GM23338 (cell line): ENCODE measurements around the gene RCBTB2. TPM values are rescaled to one million over a fixed set of nuclear protein-coding genes. Genes with fewer than 3 reads are reported as not detected.

Source experiments
- ATAC-seq: fragments of 200-7000 bp; cut with Tn5 transposase; 3 replicates; pipeline ENCODE4 v1.9.1; 2020
- DNase-seq: peaks from one replicate; pipeline ENCODE4 v3.0.0-alpha.2; 2015; ENCODE audit warnings: low spot score
- H2AFZ ChIP-seq: fragments of 200-600 bp; sonication (generic); 2 replicates; pipeline ENCODE4 v1.8.0; 2016; ENCODE audit warnings: antibody characterized with exemption, mild to moderate bottlenecking, moderate library complexity
- H3F3A ChIP-seq: fragments of 200-600 bp; sonication (generic); replicated peaks from 2 replicates; pipeline ENCODE4 v1.8.0; 2017; ENCODE audit warnings: antibody characterized with exemption, mixed run types, low read depth
- H3K27ac ChIP-seq: fragments of 200-600 bp; sonication (generic); 2 replicates; pipeline ENCODE4 v1.6.1; 2016; ENCODE audit warnings: low read depth
- H3K27me3 ChIP-seq: fragments of 200-600 bp; sonication (generic); 2 replicates; pipeline ENCODE4 v1.8.0; 2016; ENCODE audit warnings: mild to moderate bottlenecking, mixed run types, moderate library complexity; ENCODE audit not compliant: insufficient read depth
- H3K36me3 ChIP-seq: fragments of 200-600 bp; sonication (generic); 2 replicates; pipeline ENCODE4 v1.8.0; 2016; ENCODE audit warnings: mild to moderate bottlenecking; ENCODE audit not compliant: insufficient read depth
- H3K4me1 ChIP-seq: fragments of 200-600 bp; sonication (generic); 2 replicates; pipeline ENCODE4 v1.8.0; 2016; ENCODE audit warnings: mild to moderate bottlenecking, moderate library complexity; ENCODE audit not compliant: insufficient read depth
- H3K4me2 ChIP-seq: fragments of 200-600 bp; sonication (generic); 2 replicates; pipeline ENCODE4 v1.7.1; 2017; ENCODE audit warnings: mixed run types
- H3K4me3 ChIP-seq: fragments of 200-600 bp; sonication (generic); 2 replicates; pipeline ENCODE4 v1.6.1; 2016; ENCODE audit warnings: mixed run types
- H3K79me2 ChIP-seq: fragments of 200-600 bp; sonication (generic); replicated peaks from 2 replicates; pipeline ENCODE4 v1.8.0; 2017; ENCODE audit warnings: mild to moderate bottlenecking; ENCODE audit not compliant: insufficient read depth
- H3K9me2 ChIP-seq: fragments of 200-600 bp; sonication (generic); 2 replicates; pipeline ENCODE4 v1.8.0; 2017; ENCODE audit not compliant: insufficient read depth
- H4K20me1 ChIP-seq: fragments of 200-600 bp; sonication (generic); replicated peaks from 2 replicates; pipeline ENCODE4 v1.8.0; 2017; ENCODE audit warnings: mild to moderate bottlenecking; ENCODE audit not compliant: insufficient read depth
- H3K27ac Mint-ChIP-seq: 2 replicates; pipeline ENCODE4 v1.8.0; 2020; ENCODE audit warnings: inconsistent platforms, mild to moderate bottlenecking, moderate library complexity, mixed read lengths
- H3K27me3 Mint-ChIP-seq: 3 replicates; pipeline ENCODE4 v1.8.0; 2022; ENCODE audit warnings: low read depth, mild to moderate bottlenecking, moderate library complexity, mixed read lengths, inconsistent platforms; ENCODE audit not compliant: insufficient read depth, poor library complexity
- H3K36me3 Mint-ChIP-seq: 3 replicates; pipeline ENCODE4 v1.8.0; 2021; ENCODE audit warnings: low read depth, mild to moderate bottlenecking, inconsistent platforms, moderate library complexity, mixed read lengths
- H3K4me1 Mint-ChIP-seq: 3 replicates; pipeline ENCODE4 v1.8.0; 2020; ENCODE audit warnings: mild to moderate bottlenecking, inconsistent platforms, mixed read lengths
- H3K4me3 Mint-ChIP-seq: 3 replicates; pipeline ENCODE4 v1.8.0; 2021; ENCODE audit warnings: moderate library complexity, mild to moderate bottlenecking, inconsistent platforms, mixed read lengths
- H3K9me3 Mint-ChIP-seq: 3 replicates; pipeline ENCODE4 v1.8.0; 2020; ENCODE audit warnings: moderate library complexity, mild to moderate bottlenecking, inconsistent platforms, mixed read lengths
- CREB1 ChIP-seq: fragments of 250-450 bp; sonication (Bioruptor Pico); IDR thresholded peaks from 2 replicates; pipeline ENCODE4 v1.5.0; 2020; ENCODE audit warnings: low read depth, mild to moderate bottlenecking, moderate library complexity
- ETS1 ChIP-seq: IDR thresholded peaks from 2 replicates; pipeline ENCODE4 v1.6.1; 2016; ENCODE audit warnings: antibody characterized with exemption
- EZH2 ChIP-seq: fragments of 200-600 bp; sonication (generic); IDR thresholded peaks from one replicate; pipeline ENCODE4 v1.8.0; 2017; ENCODE audit warnings: antibody characterized with exemption, mild to moderate bottlenecking, low read depth; ENCODE audit not compliant: unreplicated experiment
- EZH2phosphoT487 ChIP-seq: fragments of 200-600 bp; sonication (generic); IDR thresholded peaks from one replicate; pipeline ENCODE4 v1.8.1; 2018; ENCODE audit warnings: antibody characterized with exemption; ENCODE audit not compliant: unreplicated experiment
- JUNB ChIP-seq: IDR thresholded peaks from one replicate; pipeline ENCODE4 v1.6.1; 2016; ENCODE audit warnings: antibody characterized with exemption; ENCODE audit not compliant: unreplicated experiment
- NANOG ChIP-seq: IDR thresholded peaks from 2 replicates; pipeline ENCODE4 v1.6.1; 2016; ENCODE audit warnings: antibody characterized with exemption, borderline replicate concordance
- POLR2AphosphoS5 ChIP-seq: IDR thresholded peaks from 2 replicates; pipeline ENCODE4 v1.6.1; 2016; ENCODE audit warnings: antibody characterized with exemption, low read depth
- REST ChIP-seq: IDR thresholded peaks from one replicate; pipeline ENCODE4 v1.6.1; 2018; ENCODE audit warnings: antibody characterized with exemption; ENCODE audit not compliant: unreplicated experiment
- STAT1 ChIP-seq: IDR thresholded peaks from one replicate; pipeline ENCODE4 v1.6.1; 2016; ENCODE audit warnings: antibody characterized with exemption; ENCODE audit not compliant: unreplicated experiment
- ZNF114 ChIP-seq: fragments of 250-450 bp; sonication (Bioruptor Pico); IDR thresholded peaks from 2 replicates; pipeline ENCODE4 v1.5.0; 2020; ENCODE audit warnings: mild to moderate bottlenecking, moderate library complexity
- ZNF331 ChIP-seq: fragments of 250-450 bp; sonication (Bioruptor Pico); IDR thresholded peaks from 2 replicates; pipeline ENCODE4 v1.5.0; 2020; ENCODE audit warnings: low read depth, mild to moderate bottlenecking, moderate library complexity
- ZNF462 ChIP-seq: fragments of 250-450 bp; sonication (Bioruptor Pico); IDR thresholded peaks from 2 replicates; pipeline ENCODE4 v1.5.0; 2020; ENCODE audit warnings: mild to moderate bottlenecking, moderate library complexity
- polyA plus RNA-seq: library from polyadenylated mRNA; unstranded; fragments of >200 nt; fragmentation: Nextera tagmentation; extraction: Ambion mirVana; gene quantifications from 2 replicates; pipeline ENCODE4 v1.2.1, GENCODE V29; 2016
- total RNA-seq: library from RNA; depleted of rRNA; stranded (reverse); fragments of >200 nt; shearing (Covaris generic); gene quantifications from 2 replicates; pipeline ENCODE4 v1.2.3, GENCODE V29; 2014
- TF ChIP-seq, protein P1 (sequence below), 2 experiments: fragments of 200-600 bp in 1 of 2; sonication (generic) in 1 of 2; conservative IDR thresholded peaks; 2 replicates each; pipeline versions ENCODE4 v1.5.1 to v1.6.1; 2016 to 2017; ENCODE audit warnings: antibody characterized with exemption in 2 of 2, low read depth in 2 of 2, mild to moderate bottlenecking in 2 of 2, moderate library complexity in 1 of 2

The RCBTB2 gene
- total and polyA plus RNA-seq, 2 experiments from 2014 or later, result 8.1 to 20.8 TPM

GRCh38 chr13:48492096-48492440, 40.8 kb downstream of the RCBTB2 start:
- H3K4me1 ChIP-seq, result peaks cover under 1% of the 10 kb centered on the region; the same call in 1 of the 2 replicates
- no peaks in the 10 kb centered on the region for H3K9me2 ChIP-seq
- no peak overlapping the region for H3K4me2 ChIP-seq
- no peak for ATAC-seq
- 0 out of 3 replicates have a peak, but pooled peaks cover 3% of the 10 kb centered on the region for H3K9me3 Mint-ChIP-seq
- TF ChIP-seq CREB1 (CRISPR knock-in tag), result no peak
- TF ChIP-seq ZNF331 (CRISPR knock-in tag), result no peak
- TF ChIP-seq, protein P1, sequence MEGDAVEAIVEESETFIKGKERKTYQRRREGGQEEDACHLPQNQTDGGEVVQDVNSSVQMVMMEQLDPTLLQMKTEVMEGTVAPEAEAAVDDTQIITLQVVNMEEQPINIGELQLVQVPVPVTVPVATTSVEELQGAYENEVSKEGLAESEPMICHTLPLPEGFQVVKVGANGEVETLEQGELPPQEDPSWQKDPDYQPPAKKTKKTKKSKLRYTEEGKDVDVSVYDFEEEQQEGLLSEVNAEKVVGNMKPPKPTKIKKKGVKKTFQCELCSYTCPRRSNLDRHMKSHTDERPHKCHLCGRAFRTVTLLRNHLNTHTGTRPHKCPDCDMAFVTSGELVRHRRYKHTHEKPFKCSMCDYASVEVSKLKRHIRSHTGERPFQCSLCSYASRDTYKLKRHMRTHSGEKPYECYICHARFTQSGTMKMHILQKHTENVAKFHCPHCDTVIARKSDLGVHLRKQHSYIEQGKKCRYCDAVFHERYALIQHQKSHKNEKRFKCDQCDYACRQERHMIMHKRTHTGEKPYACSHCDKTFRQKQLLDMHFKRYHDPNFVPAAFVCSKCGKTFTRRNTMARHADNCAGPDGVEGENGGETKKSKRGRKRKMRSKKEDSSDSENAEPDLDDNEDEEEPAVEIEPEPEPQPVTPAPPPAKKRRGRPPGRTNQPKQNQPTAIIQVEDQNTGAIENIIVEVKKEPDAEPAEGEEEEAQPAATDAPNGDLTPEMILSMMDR (conservative IDR thresholded peaks at IDR 0.05; ENCODE audit: low read depth in 2 of 2), result no peak
- TF ChIP-seq EZH2phosphoT487, result no peak
- no peak for TF ChIP-seq NANOG
- no peak for TF ChIP-seq POLR2AphosphoS5
- no peak for TF ChIP-seq REST
- TF ChIP-seq ZNF114 (CRISPR knock-in tag), result no peak
- no peak for TF ChIP-seq ZNF462
- no peak for TF ChIP-seq JUNB
- TF ChIP-seq STAT1, result no peak
- no peak for TF ChIP-seq EZH2
- TF ChIP-seq ETS1, result no peak
- peaks cover 21% of the 10 kb centered on the region for H3K36me3 Mint-ChIP-seq
- H3K27me3 Mint-ChIP-seq, result no peaks in the 10 kb centered on the region
- H3K27ac Mint-ChIP-seq, result no peak overlapping the region
- no peak overlapping the region for H3K4me3 ChIP-seq
- DNase-seq, result no peak
- H3K36me3 ChIP-seq, result no peaks in the 10 kb centered on the region
- no peaks in the 10 kb centered on the region for H3K79me2 ChIP-seq
- no peaks in the 10 kb centered on the region for H4K20me1 ChIP-seq
- no peak overlapping the region for H2AFZ ChIP-seq
- H3F3A ChIP-seq, result no peaks in the 10 kb centered on the region
- no peaks in the 10 kb centered on the region for H3K27me3 ChIP-seq
- peaks cover 10% of the 10 kb centered on the region for H3K4me1 Mint-ChIP-seq
- H3K4me3 Mint-ChIP-seq, result no peak overlapping the region
- H3K27ac ChIP-seq, result no peak overlapping the region
